ENCODE results near the gene CSF3R. TPM values are rescaled to one million over a fixed set of nuclear protein-coding genes. Genes with fewer than 3 reads are reported as not detected.

Gene CSF3R
- total and polyA plus RNA-seq, 2 donors (not counting 3 experiments of a cell fraction or from before 2014, with no cell fraction given), result not detected

DNA sequence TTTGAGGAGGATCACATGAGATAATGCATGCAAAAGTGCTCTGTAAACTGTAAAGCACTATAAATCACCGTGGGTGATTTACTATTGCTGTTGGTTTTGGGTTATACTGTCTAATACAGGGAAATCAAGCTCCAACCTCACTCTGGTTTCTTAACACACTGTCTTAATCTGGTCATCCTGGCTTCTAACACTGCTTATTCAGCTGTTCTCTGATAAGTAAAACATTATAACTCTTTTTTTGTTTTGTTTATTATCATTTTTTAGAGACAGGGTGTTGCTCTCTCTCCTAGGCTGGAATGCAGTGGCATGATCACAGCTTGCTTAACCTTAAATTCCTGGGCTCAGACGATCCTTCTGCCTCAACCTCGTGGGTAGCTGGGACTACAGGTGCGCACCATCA lies 63.1 kb downstream of the CSF3R start:
- dilution Hi-C loops (cut with MboI; ENCODE audit: extremely low pct_ligation_motif_present, low sequenced_read_pairs), result no loop called here
- no peak overlapping the region for H2AFZ ChIP-seq (ENCODE audit: low read depth, low read length)
- CTCF ChIA-PET, result interaction anchor here (0.9 to 5.7 kb wide), 8 partner anchors 31 to 270 kb away, joined by 3 to 70 read pairs (median 8); partner anchors contain the start of genes OSCP1 and STK40
- intact Hi-C loops (cut with micrococcal nuclease), result no loop called here
- no peaks in the 10 kb centered on the region for H3K9me3 ChIP-seq (replicated peaks; ENCODE audit: control insufficient read depth, insufficient read depth, low read length)
- no TSS peak for BruUV-seq (replicated peaks)
- no peak overlapping the region for H3K4me3 ChIP-seq (replicated peaks in 1 of 3; ENCODE audit: insufficient read depth in 1 of 3, low read depth in 1 of 3, low read length in 3 of 3)
- no peaks in the 10 kb centered on the region for H3K27me3 ChIP-seq (ENCODE audit: control insufficient read depth in 2 of 2, insufficient read depth in 2 of 2, low read length in 2 of 2)
- POLR2A ChIA-PET, result no interaction called here
- TF ChIP-seq FOS (IDR thresholded peaks at IDR 0.05; ENCODE audit: borderline replicate concordance, insufficient read depth, low read length) (no peak), EZH2 (IDR thresholded peaks at IDR 0.05; ENCODE audit: borderline replicate concordance, low read depth, low read length, severe bottlenecking) (no peak), JUN (IDR thresholded peaks at IDR 0.05; ENCODE audit: borderline replicate concordance, insufficient read depth, insufficient read length, low read depth) (no peak)
- TF ChIP-seq, protein P1, sequence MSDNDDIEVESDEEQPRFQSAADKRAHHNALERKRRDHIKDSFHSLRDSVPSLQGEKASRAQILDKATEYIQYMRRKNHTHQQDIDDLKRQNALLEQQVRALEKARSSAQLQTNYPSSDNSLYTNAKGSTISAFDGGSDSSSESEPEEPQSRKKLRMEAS (IDR thresholded peaks at IDR 0.05; ENCODE audit: insufficient read depth, insufficient read length), result no peak
- peaks cover 3% of the 10 kb centered on the region for H3K4me1 ChIP-seq (ENCODE audit: control insufficient read depth, extremely low read depth, insufficient read depth, low read length)
- H3K79me2 ChIP-seq (ENCODE audit: control insufficient read depth, insufficient read depth, low read length), result no peaks in the 10 kb centered on the region
- DNase-seq (ENCODE audit: low read depth, low spot score), result no peak
- no peak overlapping the region for H3K9ac ChIP-seq (replicated peaks; ENCODE audit: extremely low read depth, insufficient read depth, low read length)
- H4K20me1 ChIP-seq (replicated peaks; ENCODE audit: control insufficient read depth, extremely low read depth, insufficient read depth, low read length), result no peaks in the 10 kb centered on the region
- H3K27ac ChIP-seq (ENCODE audit: insufficient read depth, low read depth, low read length), result no peak overlapping the region
- no peaks in the 10 kb centered on the region for H3K9me1 ChIP-seq (replicated peaks; ENCODE audit: control insufficient read depth, extremely low read depth, insufficient read depth, low read length)
- no peak for FAIRE-seq
- no peaks in the 10 kb centered on the region for H3K36me3 ChIP-seq (ENCODE audit: control insufficient read depth in 2 of 2, extremely low read depth in 1 of 2, insufficient read depth in 2 of 2, low read length in 2 of 2)
- H3K4me2 ChIP-seq (ENCODE audit: insufficient read depth, low read length), result no peak overlapping the region

DNA sequence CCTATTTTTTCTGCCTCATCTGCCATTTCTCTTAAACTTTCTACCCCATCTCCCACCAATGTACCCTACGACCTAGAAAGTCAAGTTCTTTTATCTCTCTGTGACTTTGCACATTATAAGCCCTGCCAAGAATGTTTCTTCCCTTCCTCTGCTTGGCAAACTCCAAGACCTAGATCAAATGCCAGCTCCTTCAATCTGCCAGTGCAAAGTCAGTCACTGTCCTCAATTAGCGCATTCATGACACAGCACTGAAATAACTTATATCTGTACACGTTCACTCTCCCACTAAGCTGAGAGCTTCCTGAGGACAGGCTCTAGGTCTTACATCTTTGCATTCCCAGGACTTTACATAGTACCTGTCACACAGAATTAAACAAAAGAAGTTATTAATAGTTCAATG lies 63.6 kb downstream of the CSF3R start:
- Histone ChIP-seq H2AFZ (ENCODE audit: low read depth, low read length) (no peak overlapping the region), H3K36me3 (ENCODE audit: control insufficient read depth in 2 of 2, extremely low read depth in 1 of 2, insufficient read depth in 2 of 2, low read length in 2 of 2) (no peaks in the 10 kb centered on the region), H3K9me1 (replicated peaks; ENCODE audit: control insufficient read depth, extremely low read depth, insufficient read depth, low read length) (no peaks in the 10 kb centered on the region), H3K9ac (replicated peaks; ENCODE audit: extremely low read depth, insufficient read depth, low read length) (no peak overlapping the region), H3K4me2 (ENCODE audit: insufficient read depth, low read length) (no peak overlapping the region), H3K27ac (ENCODE audit: insufficient read depth, low read depth, low read length) (no peak overlapping the region), H3K27me3 (ENCODE audit: control insufficient read depth in 2 of 2, insufficient read depth in 2 of 2, low read length in 2 of 2) (no peaks in the 10 kb centered on the region), H3K4me3 (replicated peaks in 1 of 3; ENCODE audit: insufficient read depth in 1 of 3, low read depth in 1 of 3, low read length in 3 of 3) (no peak overlapping the region), H4K20me1 (replicated peaks; ENCODE audit: control insufficient read depth, extremely low read depth, insufficient read depth, low read length) (no peaks in the 10 kb centered on the region), H3K79me2 (ENCODE audit: control insufficient read depth, insufficient read depth, low read length) (no peaks in the 10 kb centered on the region), H3K9me3 (replicated peaks; ENCODE audit: control insufficient read depth, insufficient read depth, low read length) (no peaks in the 10 kb centered on the region), H3K4me1 (ENCODE audit: control insufficient read depth, extremely low read depth, insufficient read depth, low read length) (peaks cover 3% of the 10 kb centered on the region)
- BruUV-seq (replicated peaks), result no TSS peak
- no peak for DNase-seq (ENCODE audit: low read depth, low spot score)
- intact Hi-C loops (cut with micrococcal nuclease), result no loop called here
- no peak for FAIRE-seq
- CTCF ChIA-PET, result interaction anchor here (0.8 to 5.7 kb wide), 8 partner anchors 33 to 269 kb away, joined by 3 to 70 read pairs (median 8); partner anchors contain the start of gene STK40
- POLR2A ChIA-PET, result no interaction called here
- dilution Hi-C loops (cut with MboI; ENCODE audit: extremely low pct_ligation_motif_present, low sequenced_read_pairs), result no loop called here
- no peak for TF ChIP-seq MYC (IDR thresholded peaks at IDR 0.05; ENCODE audit: low read depth, low read length)
- TF ChIP-seq, protein P2, sequence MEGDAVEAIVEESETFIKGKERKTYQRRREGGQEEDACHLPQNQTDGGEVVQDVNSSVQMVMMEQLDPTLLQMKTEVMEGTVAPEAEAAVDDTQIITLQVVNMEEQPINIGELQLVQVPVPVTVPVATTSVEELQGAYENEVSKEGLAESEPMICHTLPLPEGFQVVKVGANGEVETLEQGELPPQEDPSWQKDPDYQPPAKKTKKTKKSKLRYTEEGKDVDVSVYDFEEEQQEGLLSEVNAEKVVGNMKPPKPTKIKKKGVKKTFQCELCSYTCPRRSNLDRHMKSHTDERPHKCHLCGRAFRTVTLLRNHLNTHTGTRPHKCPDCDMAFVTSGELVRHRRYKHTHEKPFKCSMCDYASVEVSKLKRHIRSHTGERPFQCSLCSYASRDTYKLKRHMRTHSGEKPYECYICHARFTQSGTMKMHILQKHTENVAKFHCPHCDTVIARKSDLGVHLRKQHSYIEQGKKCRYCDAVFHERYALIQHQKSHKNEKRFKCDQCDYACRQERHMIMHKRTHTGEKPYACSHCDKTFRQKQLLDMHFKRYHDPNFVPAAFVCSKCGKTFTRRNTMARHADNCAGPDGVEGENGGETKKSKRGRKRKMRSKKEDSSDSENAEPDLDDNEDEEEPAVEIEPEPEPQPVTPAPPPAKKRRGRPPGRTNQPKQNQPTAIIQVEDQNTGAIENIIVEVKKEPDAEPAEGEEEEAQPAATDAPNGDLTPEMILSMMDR (IDR thresholded peaks at IDR 0.05; ENCODE audit: extremely low read depth in 1 of 2, insufficient read depth in 1 of 2, low read depth in 1 of 2, low read length in 2 of 2), result no peak
- no peak for TF ChIP-seq FOS (IDR thresholded peaks at IDR 0.05; ENCODE audit: borderline replicate concordance, insufficient read depth, low read length)
- TF ChIP-seq, protein P1 (IDR thresholded peaks at IDR 0.05; ENCODE audit: insufficient read depth, insufficient read length), result no peak
- no peak for TF ChIP-seq POLR2AphosphoS5 (IDR thresholded peaks at IDR 0.05; ENCODE audit: insufficient read depth, low read depth, low read length)
- no peak for TF ChIP-seq GATA2 (IDR thresholded peaks at IDR 0.05; ENCODE audit: insufficient read depth, insufficient read length, low read depth, low read length)
- TF ChIP-seq EZH2 (IDR thresholded peaks at IDR 0.05; ENCODE audit: borderline replicate concordance, low read depth, low read length, severe bottlenecking), result no peak
- no peak for TF ChIP-seq JUN (IDR thresholded peaks at IDR 0.05; ENCODE audit: borderline replicate concordance, insufficient read depth, insufficient read length, low read depth)
- TF ChIP-seq POLR2A (IDR thresholded peaks at IDR 0.05; ENCODE audit: low read depth, low read length), result no peak

Measured in endothelial cell of umbilical vein (primary cell).